NT2/D1 (cell line): Measurements from ENCODE around the gene ASB7.

Experiments
- SUZ12 ChIP-seq: IDR thresholded peaks from 2 replicates; pipeline ENCODE4 v1.6.1; 2011; ENCODE audit not compliant: insufficient read length, insufficient read depth; ENCODE audit errors: extremely low read depth
- YY1 ChIP-seq: IDR thresholded peaks from 2 replicates; pipeline ENCODE4 v1.6.1; 2011; ENCODE audit not compliant: insufficient read length, insufficient read depth

GRCh38 chr15:100566850-100567628, 35.4 kb upstream of the ASB7 start:
- no peak for TF ChIP-seq YY1
- no peak for TF ChIP-seq SUZ12
